VCaP (cell line): Measurements from ENCODE around the gene DNAH11.

Experiments used
- H3K27ac ChIP-seq: fragments of 450-650 bp; 2 replicates; pipeline ENCODE4 v1.5.1; 2017
- TF ChIP-seq, protein P1 (sequence below): fragments of 450-650 bp; conservative IDR thresholded peaks from 2 replicates; pipeline ENCODE4 v1.5.1; 2017; ENCODE audit warnings: mild to moderate bottlenecking, moderate library complexity

DNAH11 gene

DNA sequence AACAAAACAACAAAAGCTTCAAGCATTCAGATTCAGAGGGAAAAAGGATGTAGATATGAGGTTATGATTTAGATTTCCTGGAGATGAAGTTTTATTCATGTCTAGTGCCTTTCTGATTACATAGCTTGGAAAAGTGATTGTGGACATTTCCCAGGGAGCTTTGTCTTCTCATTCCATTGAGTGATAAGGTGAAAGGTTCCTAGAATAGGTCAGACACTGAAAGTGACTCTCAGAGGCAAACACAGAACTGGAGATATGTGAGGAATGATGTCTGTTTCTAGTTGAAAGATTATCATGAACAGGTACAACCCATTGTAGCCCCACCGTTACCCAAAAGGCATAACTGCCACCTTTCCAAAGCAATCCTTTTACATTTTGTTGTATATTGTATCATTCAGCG is 223.4 kb downstream of the DNAH11 start:
- TF ChIP-seq, protein P1, sequence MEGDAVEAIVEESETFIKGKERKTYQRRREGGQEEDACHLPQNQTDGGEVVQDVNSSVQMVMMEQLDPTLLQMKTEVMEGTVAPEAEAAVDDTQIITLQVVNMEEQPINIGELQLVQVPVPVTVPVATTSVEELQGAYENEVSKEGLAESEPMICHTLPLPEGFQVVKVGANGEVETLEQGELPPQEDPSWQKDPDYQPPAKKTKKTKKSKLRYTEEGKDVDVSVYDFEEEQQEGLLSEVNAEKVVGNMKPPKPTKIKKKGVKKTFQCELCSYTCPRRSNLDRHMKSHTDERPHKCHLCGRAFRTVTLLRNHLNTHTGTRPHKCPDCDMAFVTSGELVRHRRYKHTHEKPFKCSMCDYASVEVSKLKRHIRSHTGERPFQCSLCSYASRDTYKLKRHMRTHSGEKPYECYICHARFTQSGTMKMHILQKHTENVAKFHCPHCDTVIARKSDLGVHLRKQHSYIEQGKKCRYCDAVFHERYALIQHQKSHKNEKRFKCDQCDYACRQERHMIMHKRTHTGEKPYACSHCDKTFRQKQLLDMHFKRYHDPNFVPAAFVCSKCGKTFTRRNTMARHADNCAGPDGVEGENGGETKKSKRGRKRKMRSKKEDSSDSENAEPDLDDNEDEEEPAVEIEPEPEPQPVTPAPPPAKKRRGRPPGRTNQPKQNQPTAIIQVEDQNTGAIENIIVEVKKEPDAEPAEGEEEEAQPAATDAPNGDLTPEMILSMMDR: no peak
- H3K27ac ChIP-seq: no peak overlapping the region

DNA sequence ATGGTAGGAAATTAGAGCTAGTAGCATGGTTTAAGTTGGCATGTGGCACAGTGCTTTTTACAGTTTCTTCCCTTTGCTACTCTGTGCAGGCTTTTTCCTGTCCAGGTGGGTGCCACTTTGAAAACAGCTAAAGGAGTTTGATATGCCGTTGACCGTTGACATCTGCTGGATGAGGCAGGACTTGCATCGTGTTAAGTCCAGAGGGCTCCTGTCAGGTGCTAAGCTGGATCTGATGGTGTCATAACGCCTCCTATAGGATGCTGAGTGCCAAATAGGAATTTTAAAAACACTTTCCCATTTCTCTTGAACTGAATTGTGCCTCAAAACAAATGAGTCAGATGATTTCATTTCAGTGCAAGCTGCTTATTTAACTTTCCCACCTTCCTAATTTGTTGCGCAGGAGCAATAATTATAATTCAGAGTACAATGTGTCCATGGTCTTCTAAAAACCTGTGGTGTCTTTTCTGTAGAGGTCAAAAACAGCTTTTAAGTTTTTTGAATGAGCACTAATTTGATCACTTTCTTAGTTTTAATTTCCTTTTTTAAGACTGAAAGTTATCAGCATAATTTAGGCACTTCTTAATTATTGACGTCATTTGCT is 224.6 kb downstream of the DNAH11 start:
- TF ChIP-seq, protein P1: peak; percentile 92
- H3K27ac ChIP-seq: no peak overlapping the region

DNA sequence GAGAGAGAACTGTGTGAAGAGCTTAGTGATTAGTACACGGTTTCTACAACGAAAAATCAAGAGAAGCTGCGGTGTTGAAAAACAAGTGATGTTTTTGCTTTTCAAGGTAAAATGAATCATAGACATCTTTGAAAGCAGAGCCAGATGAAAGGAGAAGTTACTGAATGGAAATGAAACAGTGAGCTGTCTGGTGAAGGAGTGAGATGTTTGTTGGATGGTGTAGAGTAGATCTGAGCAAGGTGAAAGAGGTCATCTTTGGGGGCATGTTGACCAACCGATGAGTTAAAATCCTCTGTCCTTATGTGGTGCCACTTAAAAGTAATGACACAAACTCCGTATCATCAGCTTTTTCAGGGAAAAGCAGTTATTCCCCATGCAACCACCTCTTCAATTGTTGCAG is 225.4 kb downstream of the DNAH11 start:
- TF ChIP-seq, protein P1: no peak
- H3K27ac ChIP-seq: no peak overlapping the region

DNA sequence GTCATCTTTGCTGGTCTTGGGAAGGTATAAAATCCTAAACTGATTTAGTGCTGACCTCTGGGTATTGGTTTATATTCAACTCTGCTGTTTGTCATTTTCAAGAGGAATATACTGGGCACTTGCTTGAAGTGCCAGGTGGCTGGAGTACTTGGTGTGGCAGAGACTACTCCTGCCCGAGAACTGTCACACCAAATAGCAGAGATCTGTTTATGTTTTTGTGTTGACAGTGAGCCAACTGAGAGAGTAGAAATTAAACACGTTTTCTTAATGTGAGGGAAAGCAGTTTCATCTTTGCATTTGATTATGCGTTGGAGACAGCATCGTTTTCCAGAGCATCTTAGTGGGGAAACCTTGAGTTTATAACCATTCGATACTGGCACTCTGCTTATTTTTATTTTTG is 228.4 kb downstream of the DNAH11 start:
- no peak overlapping the region for H3K27ac ChIP-seq
- TF ChIP-seq, protein P1: no peak

DNA sequence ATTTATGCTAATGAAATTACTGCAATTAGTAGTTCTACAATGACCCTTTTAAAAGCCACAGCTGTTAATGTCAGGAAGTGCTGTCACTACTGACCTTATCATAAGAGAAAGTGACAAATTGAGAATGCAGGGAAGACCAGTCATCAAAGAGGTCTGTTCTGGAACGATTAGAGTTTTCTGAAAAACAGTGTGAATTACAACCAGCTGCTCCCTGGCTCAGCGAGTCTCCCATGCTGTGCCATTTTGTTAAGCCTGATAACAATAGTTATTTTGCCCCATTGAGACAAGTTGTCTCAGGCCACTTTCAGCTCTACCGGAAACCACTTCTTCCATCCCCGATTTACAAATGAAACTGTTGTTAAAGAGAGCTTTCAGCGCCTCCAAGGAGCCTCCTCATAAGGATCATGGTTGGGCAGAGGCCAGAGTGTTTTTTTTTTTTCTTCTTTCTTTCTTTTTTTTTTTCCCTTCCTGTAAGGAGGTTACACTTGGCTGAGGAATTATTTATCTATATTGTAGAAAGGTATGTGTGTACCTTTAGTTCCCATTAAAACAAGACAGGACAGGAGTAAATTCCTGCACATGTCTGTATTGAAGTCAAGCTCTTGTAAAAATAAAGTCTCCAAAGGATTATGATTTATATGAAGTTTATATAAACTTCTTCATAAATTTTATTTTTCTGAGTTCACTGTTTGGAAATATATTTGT is 229.2 kb downstream of the DNAH11 start:
- TF ChIP-seq, protein P1: no peak
- no peak overlapping the region for H3K27ac ChIP-seq

DNA sequence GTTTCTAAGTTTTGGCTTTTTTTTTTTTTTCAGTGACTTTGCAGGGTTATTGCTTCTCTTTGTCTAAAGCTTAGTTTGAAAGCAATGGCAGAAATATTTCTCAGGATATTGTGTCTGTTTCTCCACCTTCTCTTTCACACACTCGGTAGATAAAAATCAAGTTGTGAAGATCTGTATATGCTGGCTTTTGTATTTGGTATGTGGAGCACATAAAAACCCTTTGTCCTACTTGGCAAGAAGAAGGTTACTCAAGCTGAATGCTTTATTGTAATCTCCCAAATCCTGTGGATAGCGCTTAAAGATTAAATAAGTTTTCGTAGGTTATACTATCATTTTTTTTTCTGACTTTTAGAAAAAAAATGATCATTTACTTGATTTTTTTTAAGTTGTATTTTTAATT is 230.5 kb downstream of the DNAH11 start:
- TF ChIP-seq, protein P1: no peak
- H3K27ac ChIP-seq: no peak overlapping the region

DNA sequence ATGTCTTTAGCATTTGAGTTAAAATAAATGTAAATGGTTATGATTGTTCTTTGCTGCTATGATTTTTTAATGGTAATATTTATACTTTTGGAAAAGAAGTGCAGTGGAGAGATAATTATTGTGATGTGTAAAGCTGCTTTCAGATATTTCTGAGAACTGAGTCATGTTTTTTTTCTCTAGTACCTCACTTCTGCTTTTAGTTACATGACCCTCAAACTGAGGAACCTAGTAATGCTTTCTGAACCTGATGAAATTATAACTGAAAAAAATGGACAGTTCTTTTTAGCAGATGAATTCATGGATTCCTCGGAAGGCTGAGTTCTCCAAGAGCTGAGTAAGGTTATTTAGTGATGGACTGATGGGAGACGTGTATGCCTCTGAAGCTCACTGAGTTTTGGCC is 235.1 kb downstream of the DNAH11 start:
- no peak overlapping the region for H3K27ac ChIP-seq
- TF ChIP-seq, protein P1: no peak
